Right lobe of liver (tissue), 4 donors: Measurements from ENCODE around the gene RTKN.
"Not testable (repeated sequence)": the region's sequence is repeated elsewhere in the genome, so short reads cannot be mapped to it uniquely, and the experiment has no call there.

Experiments used
- POLR2A ChIP-seq: fragments of 450-650 bp; IDR thresholded peaks from one replicate; pipeline ENCODE4 v1.6.1; 2017; ENCODE audit warnings: antibody characterized with exemption, mild to moderate bottlenecking
- TF ChIP-seq, protein P1 (sequence below), 4 donors: fragments of 200-600 bp in 3 of 4; fragments of 450-650 bp in 1 of 4; IDR thresholded peaks; one replicate each; pipeline versions ENCODE4 v1.5.1 to v1.8.0; 2016 to 2022; ENCODE audit warnings: antibody characterized with exemption in 4 of 4, mild to moderate bottlenecking in 2 of 4
- donor health status: DM: no; HTN: no; CAD: no.
- donor health status: DM: no; HTN: no; CAD: no.
- donor health status: DM: no; HTN: yes; CAD: no.

DNA sequence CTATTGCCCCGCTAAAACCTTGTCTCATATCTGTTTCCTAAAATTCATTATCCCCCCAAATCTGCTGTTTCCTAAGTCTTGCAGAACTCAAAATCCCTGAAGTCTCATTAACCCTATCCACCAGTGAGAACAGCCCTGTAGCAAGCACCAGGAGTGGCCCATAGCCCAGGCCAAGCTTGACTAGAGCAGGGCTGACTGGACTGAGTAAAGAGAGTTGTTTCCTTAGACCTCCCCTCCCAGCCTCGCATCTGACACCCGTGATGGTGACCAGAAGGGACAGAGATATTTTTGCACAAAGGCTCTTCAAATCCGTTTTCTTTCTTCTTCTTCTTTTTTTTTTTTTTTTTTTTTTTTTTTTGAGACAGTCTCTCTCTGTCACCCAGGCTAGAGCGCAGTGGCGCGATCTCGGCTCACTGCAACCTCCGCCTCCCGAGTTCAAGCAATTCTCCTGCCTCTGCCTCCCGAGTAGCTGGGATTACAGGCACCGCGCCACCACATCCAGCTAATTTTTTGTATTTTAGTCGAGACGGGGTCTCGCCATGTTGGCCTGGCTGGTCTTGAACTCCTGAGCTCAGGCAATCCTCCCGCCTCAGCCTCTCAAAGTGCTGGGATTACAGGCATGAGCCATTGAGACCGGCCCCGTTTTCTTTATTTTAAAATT, 21.2 kb downstream of the RTKN start:
- TF ChIP-seq, protein P1, sequence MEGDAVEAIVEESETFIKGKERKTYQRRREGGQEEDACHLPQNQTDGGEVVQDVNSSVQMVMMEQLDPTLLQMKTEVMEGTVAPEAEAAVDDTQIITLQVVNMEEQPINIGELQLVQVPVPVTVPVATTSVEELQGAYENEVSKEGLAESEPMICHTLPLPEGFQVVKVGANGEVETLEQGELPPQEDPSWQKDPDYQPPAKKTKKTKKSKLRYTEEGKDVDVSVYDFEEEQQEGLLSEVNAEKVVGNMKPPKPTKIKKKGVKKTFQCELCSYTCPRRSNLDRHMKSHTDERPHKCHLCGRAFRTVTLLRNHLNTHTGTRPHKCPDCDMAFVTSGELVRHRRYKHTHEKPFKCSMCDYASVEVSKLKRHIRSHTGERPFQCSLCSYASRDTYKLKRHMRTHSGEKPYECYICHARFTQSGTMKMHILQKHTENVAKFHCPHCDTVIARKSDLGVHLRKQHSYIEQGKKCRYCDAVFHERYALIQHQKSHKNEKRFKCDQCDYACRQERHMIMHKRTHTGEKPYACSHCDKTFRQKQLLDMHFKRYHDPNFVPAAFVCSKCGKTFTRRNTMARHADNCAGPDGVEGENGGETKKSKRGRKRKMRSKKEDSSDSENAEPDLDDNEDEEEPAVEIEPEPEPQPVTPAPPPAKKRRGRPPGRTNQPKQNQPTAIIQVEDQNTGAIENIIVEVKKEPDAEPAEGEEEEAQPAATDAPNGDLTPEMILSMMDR (IDR thresholded peaks at IDR 0.05) = not testable (repeated sequence)
- not testable (repeated sequence) for TF ChIP-seq POLR2A
